ENCODE measurements around the gene SASH1.

SASH1 gene

GRCh38 chr6:148425443-148425842 lies 82.8 kb downstream of the SASH1 start:
- DNase-seq (ENCODE audit: low read depth), result no peak
- TF ChIP-seq CTCF (conservative IDR thresholded peaks at IDR 0.05; ENCODE audit: control insufficient read depth, insufficient read depth, low read depth, low read length), result no peak
- no peak overlapping the region for H3K4me3 ChIP-seq (ENCODE audit: control insufficient read depth, low read depth, low read length)

GRCh38 chr6:148426317-148426977 lies 83.8 kb downstream of the SASH1 start:
- DNase-seq (ENCODE audit: low read depth), result no peak
- H3K4me3 ChIP-seq (ENCODE audit: control insufficient read depth, low read depth, low read length), result no peak overlapping the region
- no peak for TF ChIP-seq CTCF (conservative IDR thresholded peaks at IDR 0.05; ENCODE audit: control insufficient read depth, insufficient read depth, low read depth, low read length)

- no peak for TF ChIP-seq CTCF (conservative IDR thresholded peaks at IDR 0.05; ENCODE audit: control insufficient read depth, insufficient read depth, low read depth, low read length)
- H3K4me3 ChIP-seq (ENCODE audit: control insufficient read depth, low read depth, low read length), result no peak overlapping the region
- DNase-seq (ENCODE audit: low read depth), result no peak
Measured at GRCh38 chr6:148427333-148427732, 84.7 kb downstream of the SASH1 start.

GRCh38 chr6:148429423-148429822 lies 86.8 kb downstream of the SASH1 start:
- no peak for TF ChIP-seq CTCF (conservative IDR thresholded peaks at IDR 0.05; ENCODE audit: control insufficient read depth, insufficient read depth, low read depth, low read length)
- DNase-seq (ENCODE audit: low read depth), result no peak
- H3K4me3 ChIP-seq (ENCODE audit: control insufficient read depth, low read depth, low read length), result no peak overlapping the region

- no peak overlapping the region for H3K4me3 ChIP-seq (ENCODE audit: control insufficient read depth, low read depth, low read length)
- TF ChIP-seq CTCF (conservative IDR thresholded peaks at IDR 0.05; ENCODE audit: control insufficient read depth, insufficient read depth, low read depth, low read length), result no peak
- no peak for DNase-seq (ENCODE audit: low read depth)
Measured at GRCh38 chr6:148430897-148431296, 88.3 kb downstream of the SASH1 start.

- no peak for TF ChIP-seq CTCF (conservative IDR thresholded peaks at IDR 0.05; ENCODE audit: control insufficient read depth, insufficient read depth, low read depth, low read length)
- DNase-seq (ENCODE audit: low read depth), result no peak
- H3K4me3 ChIP-seq (ENCODE audit: control insufficient read depth, low read depth, low read length), result no peak overlapping the region
Measured at GRCh38 chr6:148431413-148431812, 88.8 kb downstream of the SASH1 start.

- DNase-seq (ENCODE audit: low read depth), result no peak
- TF ChIP-seq CTCF (conservative IDR thresholded peaks at IDR 0.05; ENCODE audit: control insufficient read depth, insufficient read depth, low read depth, low read length), result no peak
- no peak overlapping the region for H3K4me3 ChIP-seq (ENCODE audit: control insufficient read depth, low read depth, low read length)
Measured at GRCh38 chr6:148431840-148432239, 89.2 kb downstream of the SASH1 start.

Data from fibroblast of mammary gland (primary cell).